LNCaP clone FGC (cell line): Measurements from ENCODE around the gene MIPOL1.

Experiments used
- DNase-seq: peaks from one replicate; pipeline ENCODE4 v3.0.0-alpha.2; 2011; ENCODE audit warnings: low read depth
- H3K4me3 ChIP-seq: 2 replicates; pipeline ENCODE4 v1.5.1; 2011; ENCODE audit warnings: mild to moderate bottlenecking, low read depth, low read length, control low read depth
- CTCF ChIP-seq: IDR thresholded peaks from 2 replicates; pipeline ENCODE4 v1.5.1; 2012; ENCODE audit warnings: mild to moderate bottlenecking; ENCODE audit not compliant: control insufficient read depth, insufficient read depth; ENCODE audit errors: extremely low read depth

MIPOL1 gene

GRCh38 chr14:37584211-37585100 is 386.7 kb downstream of the MIPOL1 start:
- no peak for DNase-seq
- TF ChIP-seq CTCF, result no peak
- no peak overlapping the region for H3K4me3 ChIP-seq

GRCh38 chr14:37585101-37585511 is 387.4 kb downstream of the MIPOL1 start:
- TF ChIP-seq CTCF, result no peak
- no peak for DNase-seq
- H3K4me3 ChIP-seq, result no peak overlapping the region

- TF ChIP-seq CTCF, result no peak
- no peak for DNase-seq
These were observed 388.4 kb downstream of the MIPOL1 start for GRCh38 chr14:37585971-37586796.

GRCh38 chr14:37586797-37587130 is 389.0 kb downstream of the MIPOL1 start:
- no peak for DNase-seq
- TF ChIP-seq CTCF, result no peak
- no peak overlapping the region for H3K4me3 ChIP-seq

More at GRCh38 chr14:37585971-37586796, 388.4 kb downstream of the MIPOL1 start:
- no peak overlapping the region for H3K4me3 ChIP-seq

GRCh38 chr14:37587131-37587803 is 389.5 kb downstream of the MIPOL1 start:
- no peak for DNase-seq

More at GRCh38 chr14:37587131-37587803, 389.5 kb downstream of the MIPOL1 start:
- no peak for TF ChIP-seq CTCF
- no peak overlapping the region; the same call in 1 of the 2 replicates for H3K4me3 ChIP-seq
